HUDEP-2 (cell line): ENCODE results near the gene UQCC2.

Experiments
- DNase-seq, 76 experiments: peaks; one replicate each; lab custom pipeline; 2025; ENCODE audit not compliant: unreplicated experiment in 76 of 76; lab: John Stamatoyannopoulos, UW

The UQCC2 gene

DNA sequence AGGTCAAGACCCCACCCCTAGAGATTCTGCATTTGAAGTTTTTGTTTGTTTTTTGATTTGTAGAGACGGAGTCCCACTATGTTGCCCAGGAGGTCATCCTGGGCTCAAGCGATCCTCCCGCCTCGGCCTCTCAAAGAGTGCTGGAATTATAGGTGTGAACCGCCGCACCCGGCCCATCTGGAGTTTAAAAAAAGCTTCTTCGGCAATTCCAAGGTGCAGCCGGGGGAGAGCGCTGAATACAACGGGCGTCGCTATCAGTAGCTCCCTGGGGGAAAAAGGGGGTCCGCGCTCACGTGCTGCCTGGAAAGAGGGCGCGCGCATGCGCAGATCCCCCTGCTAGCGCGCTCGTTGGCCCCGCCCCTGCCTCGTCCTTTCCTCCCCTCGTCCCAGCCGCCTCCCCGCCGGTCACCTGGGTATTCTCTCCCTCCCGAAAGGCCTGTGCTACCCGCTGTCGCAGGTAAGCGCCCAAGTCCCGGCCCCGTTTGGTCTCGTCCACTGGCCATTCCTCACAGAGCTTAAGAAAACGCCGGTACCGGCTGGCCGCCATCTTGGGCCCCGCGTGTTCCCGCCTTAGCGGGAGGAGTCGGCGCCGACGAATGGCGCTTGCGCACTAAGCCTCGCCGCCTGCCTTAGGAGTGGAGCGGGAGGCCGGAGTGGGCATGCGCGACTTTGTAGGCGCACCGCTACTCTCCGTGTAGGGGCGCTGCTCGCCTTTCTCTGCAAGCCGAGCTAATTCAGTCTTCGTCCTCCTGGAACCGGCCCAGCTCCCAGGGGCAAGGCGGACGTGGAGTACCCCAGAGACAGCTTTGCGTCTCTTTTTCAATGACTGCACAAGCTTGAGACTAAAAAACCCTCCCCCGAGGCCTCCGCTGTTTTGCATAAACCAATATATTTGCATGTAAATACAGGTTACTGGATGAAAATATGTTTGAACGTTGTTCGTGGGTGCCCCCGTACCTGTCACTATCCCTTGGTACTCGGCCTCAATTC, at the start of gene UQCC2:
UQCC2 (minus strand) TSS at position 561 of the 990 bp plus-strand sequence; CDS start at position 547, 14 bp downstream.
- DNase-seq, result peak; percentile 58 to 100 (median 97)

GRCh38 chr6:33759887-33760629, 48.6 kb upstream of the UQCC2 start:
- DNase-seq, result no peak

- DNase-seq, result no peak
Measured at GRCh38 chr6:33758815-33759216, 47.3 kb upstream of the UQCC2 start.

GRCh38 chr6:33757906-33758305, 46.4 kb upstream of the UQCC2 start:
- no peak for DNase-seq

DNA sequence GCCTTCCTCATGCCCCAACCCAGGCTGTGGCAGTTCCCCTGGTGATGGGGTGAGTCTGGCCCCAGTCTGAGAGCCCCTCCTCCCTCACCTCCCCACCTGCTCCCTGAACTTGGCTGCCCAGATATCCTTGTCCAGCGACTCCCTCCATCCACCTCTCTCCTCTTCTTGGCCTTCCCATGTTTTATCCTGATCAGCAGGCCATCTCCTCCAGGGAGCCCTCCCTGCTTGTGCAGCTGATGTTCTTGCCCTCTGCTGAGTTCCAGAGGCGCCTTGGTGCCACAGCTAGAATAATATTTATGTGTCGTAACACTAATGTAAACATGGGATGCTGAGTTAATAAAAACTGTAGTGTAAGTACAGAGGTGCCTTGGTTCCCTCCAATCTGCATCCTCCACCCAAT, 45.6 kb upstream of the UQCC2 start:
- DNase-seq, result no peak

DNA sequence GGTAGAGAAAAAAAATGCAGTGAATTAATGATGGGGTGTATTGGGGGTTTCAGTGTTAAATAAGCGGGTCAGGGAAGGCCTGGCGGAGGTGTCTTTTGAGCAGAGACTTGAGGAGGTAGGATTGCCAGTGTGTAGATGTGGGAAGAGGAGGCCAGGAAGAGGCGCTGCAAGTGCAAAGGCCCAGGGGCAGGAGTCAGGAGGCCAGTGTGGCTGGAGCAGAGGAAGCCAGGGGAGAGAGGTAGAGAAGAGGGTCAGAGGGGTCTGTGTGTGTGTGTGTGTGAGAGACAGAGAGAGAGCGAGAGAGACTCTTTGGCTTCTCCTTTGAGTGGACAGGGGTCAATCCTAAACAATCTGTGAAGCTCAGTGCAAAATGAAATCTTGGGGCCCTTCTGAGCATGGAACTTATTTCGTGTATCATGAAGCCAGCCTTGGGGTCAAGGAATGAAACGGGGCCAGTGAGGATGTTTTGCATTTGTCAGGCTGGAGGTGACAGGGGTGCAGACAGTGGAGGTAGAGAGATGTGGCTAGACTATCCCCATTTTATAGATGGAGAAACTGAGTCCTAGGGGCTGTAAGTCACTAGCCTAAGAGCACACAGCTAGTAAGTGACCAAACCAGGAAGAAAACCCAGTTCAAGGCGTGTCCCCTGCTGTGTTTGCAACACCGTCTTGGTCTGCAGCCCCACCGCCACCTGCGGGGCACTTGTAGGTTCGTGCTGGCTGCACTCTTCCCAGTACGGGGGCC, 44.9 kb upstream of the UQCC2 start:
- no peak for DNase-seq

- no peak for DNase-seq
Measured at GRCh38 chr6:33755070-33755869, 43.8 kb upstream of the UQCC2 start.

DNA sequence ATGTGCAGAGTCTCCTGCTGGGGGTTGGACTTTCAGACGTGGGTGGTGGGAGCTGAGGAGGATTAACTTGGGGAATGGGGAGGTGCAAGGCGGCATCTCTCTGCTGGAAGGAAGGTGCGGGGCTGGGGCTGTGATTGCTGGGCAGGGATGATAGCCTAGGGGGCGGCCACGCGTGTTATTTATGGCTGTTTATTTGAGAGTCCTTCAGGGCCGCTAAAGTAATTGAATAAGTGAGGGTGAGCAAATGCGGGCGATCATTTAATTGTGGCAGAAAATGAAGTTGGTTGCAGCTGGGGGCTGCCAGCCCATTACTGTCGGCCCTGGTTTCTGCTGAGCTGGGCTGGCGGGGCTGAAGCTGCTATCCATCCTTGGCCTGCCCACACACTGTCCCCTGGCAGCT, 42.7 kb upstream of the UQCC2 start:
- no peak for DNase-seq

DNA sequence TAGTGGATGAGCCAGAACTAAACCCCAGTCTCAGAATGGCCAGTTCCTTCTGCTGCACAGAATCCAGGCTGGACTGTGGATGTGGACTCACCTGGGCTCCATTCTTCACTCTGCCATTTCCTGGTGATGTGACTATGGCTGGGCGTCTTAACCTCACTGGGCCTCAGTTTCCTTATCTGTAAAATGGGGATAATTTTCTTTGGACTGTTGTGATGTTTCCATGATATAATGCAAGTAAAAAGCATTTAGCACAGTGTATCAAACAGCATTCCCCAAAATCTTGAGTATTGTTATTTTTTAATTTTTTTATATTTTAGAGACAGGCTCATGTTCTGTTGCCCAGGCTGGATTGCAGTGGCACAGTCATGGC, 41.1 kb upstream of the UQCC2 start:
- DNase-seq, result no peak

- DNase-seq, result no peak
Measured at GRCh38 chr6:33751771-33752645, 40.5 kb upstream of the UQCC2 start.

- DNase-seq, result no peak
Measured at GRCh38 chr6:33750244-33750991, 38.9 kb upstream of the UQCC2 start.

GRCh38 chr6:33749401-33749800, 37.9 kb upstream of the UQCC2 start:
- no peak for DNase-seq

DNA sequence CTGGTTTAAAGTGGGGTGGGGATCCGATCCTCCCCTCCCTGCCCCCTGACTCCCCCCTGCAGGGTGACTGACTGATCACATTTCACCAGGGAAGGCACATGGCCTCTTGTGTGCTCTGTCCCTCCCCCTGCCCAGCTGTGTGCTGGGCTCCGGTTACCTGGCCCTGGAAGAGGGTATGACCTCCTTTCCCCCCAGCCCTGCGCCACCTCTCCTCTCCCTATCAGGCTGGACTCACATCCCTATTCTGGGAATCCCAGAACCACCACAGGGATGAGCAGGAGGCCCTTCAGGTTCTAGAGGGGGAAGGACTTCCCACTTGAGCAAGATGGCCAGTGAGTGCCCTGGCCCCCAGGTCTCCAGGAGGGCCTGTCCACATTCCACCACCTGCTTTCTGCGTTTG, 37.3 kb upstream of the UQCC2 start:
- no peak for DNase-seq

GRCh38 chr6:33747823-33748222, 36.3 kb upstream of the UQCC2 start:
- DNase-seq, result no peak

GRCh38 chr6:33746651-33747100, 35.2 kb upstream of the UQCC2 start, which contains the start of gene IP6K3:
Gene IP6K3, minus strand, starts transcription at chr6:33746905. Its CDS starts 11,429 bp downstream, at chr6:33735476.
- DNase-seq, result no peak

DNA sequence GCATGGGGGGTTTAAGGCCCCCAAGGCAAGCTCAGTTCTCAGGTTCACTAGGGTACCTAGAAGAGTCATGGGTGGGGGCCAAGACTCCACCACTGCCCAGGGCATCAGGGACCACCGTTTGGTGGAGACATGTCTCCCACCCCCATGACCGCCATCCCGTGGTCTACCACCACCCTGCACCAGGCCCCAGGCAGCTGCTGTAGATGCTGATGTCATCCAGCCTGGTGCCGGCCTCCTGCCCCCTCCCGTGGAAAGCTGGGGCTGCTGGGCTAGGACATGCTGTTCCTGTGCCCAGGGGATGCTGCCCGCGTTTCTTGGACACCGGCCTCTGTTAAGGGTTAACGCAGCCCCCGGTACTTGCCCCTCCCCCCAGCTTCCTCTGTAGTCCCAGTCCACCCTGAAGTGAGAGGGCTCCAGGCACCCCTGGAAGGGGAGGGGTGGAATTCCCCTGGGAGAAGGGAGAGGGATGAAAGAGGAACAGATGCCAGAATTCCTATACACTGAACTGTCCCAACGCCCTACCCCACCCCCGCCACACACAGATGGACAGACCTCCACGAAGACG, 34.6 kb upstream of the UQCC2 start:
- DNase-seq, result no peak

- DNase-seq, result no peak
Measured at GRCh38 chr6:33745548-33745947, 34.0 kb upstream of the UQCC2 start.

GRCh38 chr6:33744895-33745546, 33.5 kb upstream of the UQCC2 start:
- DNase-seq, result no peak
